GM19395 (cell line): ENCODE measurements around the gene TMEM86B.
A peak's percentile ranks its signal among the peaks of the same experiment; 100 is the strongest.

Source experiments
- ATAC-seq: cut with Tn5 transposase; IDR thresholded peaks from one replicate; pipeline ENCODE4 v1.9.1; 2021; ENCODE audit warnings: mild to moderate bottlenecking, moderate library complexity; ENCODE audit not compliant: unreplicated experiment

The TMEM86B gene

DNA sequence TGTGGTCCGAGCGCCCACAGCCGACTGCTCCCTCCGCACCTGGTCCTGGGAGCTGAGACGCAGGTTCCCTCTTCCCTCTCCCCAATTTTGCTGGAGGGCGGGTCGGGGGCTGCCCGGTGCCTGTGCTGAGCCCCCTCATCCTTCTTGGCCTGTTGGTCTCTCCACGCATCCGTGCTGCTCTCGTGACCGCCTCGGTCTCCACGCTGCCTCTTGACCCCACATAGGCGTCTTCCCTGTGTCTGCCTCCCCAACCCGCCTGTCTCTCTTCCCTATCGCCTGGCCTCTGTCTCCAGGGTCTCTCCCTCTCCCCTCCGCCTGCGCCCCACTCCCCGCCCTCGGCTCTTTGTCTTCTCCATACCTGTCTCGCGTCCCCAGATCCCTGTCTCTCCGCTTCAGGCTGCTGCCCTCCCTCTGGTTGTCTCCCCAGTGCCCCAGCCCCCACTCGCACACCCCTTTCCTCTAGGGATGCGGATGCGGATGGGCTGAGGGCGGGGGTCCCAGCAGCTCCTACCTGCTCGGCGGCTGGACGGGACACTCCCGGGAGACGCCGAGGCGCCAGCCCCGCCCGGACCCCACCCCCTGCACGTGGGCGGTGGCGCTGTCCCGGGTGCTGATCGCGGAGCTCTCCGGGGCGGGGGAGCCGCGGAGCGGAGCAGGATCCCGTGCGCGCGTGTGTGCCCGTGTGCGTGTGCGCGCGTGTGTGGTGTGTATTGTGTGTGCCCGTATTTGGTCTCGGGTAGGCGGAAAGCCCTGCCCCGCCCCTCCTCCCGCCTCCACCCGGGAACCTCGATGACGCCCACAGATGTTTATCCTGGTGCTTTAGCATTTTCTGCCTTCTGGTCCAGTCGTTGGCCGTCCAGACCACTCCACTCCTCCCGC is 48.7 kb downstream of the TMEM86B start, which contains the start of gene SYT5:
Gene SYT5 (minus strand): TSS at position 684 of the 879 bp plus-strand sequence. CDS start 1,248 bp downstream, outside the sequence.
- no peak for ATAC-seq

DNA sequence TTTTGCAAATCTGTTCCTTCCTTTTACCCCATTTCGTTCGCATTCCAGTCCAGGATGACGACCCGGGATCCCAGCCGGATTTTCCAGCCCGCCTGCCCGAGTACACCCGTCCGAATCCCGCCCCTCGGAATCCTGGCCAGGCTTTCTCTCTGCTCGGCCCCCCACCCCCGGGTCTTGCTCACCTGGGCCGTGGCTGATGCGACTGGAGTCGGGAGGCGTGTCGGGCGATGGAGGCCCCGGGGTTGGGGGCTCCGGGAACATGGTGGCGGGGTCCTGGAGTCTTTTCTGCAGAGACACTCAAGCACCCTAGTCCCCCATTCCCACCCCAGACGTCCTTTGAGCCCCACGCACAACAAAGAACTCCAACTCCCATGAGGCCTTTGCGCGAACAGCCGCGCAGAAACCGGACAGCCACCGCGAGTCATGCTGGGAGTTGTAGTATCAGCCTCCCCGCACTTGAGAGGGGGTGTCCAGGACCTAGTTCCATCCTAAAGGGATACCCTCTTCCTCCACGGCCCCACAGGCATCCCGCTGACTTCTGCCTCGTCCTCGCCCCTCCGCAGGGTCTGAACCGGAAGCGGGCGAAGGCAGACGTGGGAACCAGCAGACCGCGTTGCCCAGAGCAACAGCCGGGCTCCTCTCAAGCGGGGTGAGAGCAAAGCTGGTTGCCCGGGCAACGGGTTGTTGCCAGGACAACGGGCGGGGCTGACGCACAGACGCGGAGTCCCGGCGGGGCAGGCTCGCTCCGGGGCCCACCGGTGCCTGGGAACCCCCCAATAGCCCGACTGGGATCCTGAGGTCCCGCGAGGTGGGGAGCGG is 49.6 kb downstream of the TMEM86B start:
- peak; percentile 82 for ATAC-seq
